Stimulated activated CD4-positive, alpha-beta T cell treated with anti-CD3 and anti-CD28 coated beads, Interleukin-12 subunit alpha, Interleukin-12 subunit beta, amount 100 ng/mL, for 48 hours (primary cell): ENCODE results near the gene UPK3B.
"Not testable (repeated sequence)": the region's sequence is repeated elsewhere in the genome, so short reads cannot be mapped to it uniquely, and the experiment has no call there.

Experiments used
- DNase-seq, 3 donors: peaks; one replicate each; pipeline ENCODE4 v3.0.0-alpha.2; 2020; ENCODE audit warnings: low read depth in 2 of 3, low spot score in 1 of 3

The UPK3B gene

DNA sequence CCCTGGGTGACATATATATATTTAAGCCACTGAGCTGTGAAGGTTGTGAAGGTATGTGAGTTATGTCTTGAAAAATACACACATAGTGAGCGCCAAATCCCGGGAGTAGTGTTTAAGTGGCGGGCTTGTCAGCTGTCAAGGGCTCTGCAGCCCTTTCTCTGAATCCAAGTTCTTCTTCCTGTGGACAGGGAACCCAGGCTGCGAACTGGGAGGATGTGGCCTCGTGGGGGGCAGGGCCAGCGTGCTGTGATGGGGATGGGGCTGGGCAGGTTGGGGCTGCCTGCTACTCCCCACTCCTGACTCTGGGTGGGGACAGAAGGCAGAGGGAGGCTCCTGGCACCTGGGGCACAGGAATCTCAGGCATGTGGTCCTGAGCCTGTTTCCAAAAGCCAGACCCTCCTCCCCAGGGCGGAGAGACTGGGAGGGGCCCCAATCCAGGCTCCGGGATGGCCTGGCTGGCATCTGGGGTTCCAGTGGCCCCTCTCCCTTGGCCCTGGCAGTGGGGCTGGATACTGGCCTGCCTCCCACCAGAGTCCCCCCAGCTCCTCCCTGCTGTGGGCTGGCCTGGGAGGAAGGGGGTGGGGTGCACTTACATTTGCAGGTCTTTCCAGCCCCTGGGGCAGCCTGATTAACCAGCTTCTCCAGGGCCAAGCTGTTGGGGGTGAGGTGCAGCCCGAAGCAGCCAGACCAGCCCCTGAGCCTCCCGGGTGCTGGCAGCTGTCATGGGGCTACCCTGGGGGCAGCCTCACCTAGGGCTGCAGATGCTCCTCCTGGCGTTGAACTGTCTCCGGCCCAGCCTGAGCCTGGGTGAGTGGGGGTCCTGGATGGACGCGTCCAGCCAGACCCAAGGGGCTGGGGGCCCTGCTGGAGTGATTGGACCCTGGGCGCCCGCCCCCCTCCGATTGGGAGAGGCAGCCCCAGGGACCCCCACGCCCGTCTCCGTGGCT, at the start of gene UPK3B:
TSS of gene UPK3B (plus strand) at position 622 of the 947 bp plus-strand sequence. CDS start at position 723, 101 bp downstream.
- no peak for DNase-seq

DNA sequence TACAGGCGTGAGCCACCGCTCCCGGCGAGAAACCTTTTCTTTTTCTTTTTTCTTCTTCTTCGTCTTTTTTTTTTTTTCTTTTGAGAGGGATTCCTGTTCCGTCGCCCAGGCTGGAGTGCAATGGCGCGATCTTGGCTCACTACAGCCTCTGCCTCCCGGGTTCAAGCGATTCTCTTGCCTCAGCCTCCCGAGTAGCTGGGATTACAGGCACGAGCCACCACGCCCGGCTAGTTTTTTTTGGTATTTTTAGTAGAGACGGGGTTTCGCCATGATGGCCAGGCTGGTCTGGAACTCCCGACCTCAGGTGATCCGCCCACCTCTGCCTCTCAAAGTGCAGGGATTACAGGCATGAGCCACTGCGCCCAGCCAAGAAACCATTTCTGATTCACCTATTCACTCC, 49.6 kb upstream of the UPK3B start:
- DNase-seq, result not testable (repeated sequence)

- peak in 1 of 3 donors; percentile 27 for DNase-seq
These were observed 48.8 kb upstream of the UPK3B start, which contains the start of gene DTX2 for GRCh38 chr7:76461464-76462101. Gene DTX2 (plus strand): TSS chr7:76461709. CDS start chr7:76480510, 18,801 bp downstream.

DNA sequence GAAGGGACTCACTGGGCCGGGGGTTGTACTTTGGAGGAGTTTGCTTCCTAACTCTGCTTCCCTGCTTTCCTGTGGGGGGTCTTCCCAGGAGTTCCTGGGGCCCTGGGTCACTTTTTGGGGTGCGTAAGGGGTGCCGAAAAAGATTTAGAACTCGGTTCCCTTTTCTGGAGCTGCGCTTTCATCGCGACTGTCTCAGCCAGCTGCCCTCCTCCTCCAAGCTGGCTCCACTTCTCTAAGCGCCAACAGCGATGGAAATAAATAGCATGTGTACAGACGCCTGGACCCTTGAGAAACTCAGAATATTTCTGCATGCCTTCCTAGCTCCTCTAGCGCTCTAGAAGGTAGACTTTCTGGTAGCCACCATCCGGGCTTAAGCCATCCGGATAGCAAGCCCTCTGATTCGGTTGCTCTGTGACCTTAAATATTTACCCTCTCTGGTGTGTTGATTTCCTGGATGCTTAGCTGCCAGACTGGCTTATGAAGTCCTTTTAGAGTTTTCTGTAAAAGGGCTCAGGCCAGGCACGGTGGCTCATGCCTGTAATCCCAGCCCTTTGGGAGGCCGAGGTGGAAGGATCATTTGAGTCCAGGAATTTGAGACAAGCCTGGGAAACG, 48.0 kb upstream of the UPK3B start:
- DNase-seq, result not testable (repeated sequence)

GRCh38 chr7:76464959-76465358, 45.4 kb upstream of the UPK3B start:
- DNase-seq, result not testable (repeated sequence)

GRCh38 chr7:76465950-76466349, 44.4 kb upstream of the UPK3B start:
- not testable (repeated sequence) for DNase-seq

GRCh38 chr7:76467743-76468404, 42.5 kb upstream of the UPK3B start:
- DNase-seq, result not testable (repeated sequence)

DNA sequence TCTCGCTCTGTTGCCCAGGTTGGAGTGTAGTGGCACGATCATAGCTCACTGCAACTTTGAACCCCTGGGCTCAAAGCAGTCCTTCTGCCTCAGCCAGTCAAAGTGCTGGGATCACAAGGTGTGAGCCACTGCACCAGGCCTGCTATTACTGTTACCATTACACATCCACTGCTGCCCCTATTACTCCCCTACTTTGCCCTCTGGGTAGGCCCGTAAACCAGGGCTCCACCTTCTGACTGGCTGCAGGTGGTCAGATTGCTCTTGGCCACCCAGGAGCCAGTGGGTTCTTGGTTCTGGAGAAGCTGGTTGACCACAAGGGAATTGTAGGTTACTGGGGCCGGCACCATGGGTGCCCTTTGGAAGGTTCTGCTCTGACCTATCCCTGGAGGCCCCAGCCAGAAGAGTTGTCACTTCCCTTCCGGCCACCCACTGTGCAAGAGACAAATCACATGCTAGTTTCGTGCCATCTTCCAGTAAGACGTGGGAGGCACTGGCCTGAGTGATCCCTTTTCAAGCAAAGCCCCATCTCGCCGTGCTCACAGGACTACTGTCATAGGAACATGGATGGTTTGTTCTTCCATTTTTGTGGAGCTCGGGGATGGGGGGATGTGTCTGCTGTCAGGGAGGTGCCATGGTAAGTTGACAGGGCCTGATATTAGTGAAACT, 38.7 kb upstream of the UPK3B start:
- not testable (repeated sequence) for DNase-seq

DNA sequence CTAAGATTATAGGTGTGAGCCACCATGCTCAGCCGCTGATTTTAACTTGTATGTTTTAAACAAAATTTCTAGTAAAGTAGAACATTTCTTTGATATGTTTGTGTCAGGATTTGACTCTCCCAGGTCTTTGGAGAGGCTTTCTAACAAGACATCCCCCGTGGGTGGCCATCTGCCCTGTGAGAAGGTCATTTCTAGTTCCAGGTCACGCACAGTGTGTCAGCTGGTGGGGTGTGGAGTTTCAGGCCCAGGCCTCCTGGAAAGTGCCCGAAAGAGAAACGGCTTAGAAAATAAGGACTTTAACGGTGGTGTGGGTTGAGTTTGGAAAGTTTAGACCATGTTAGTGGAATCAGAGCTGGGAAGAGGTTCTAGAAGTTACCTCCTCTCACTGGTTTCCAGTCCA, 37.3 kb upstream of the UPK3B start:
- DNase-seq, result not testable (repeated sequence)

DNA sequence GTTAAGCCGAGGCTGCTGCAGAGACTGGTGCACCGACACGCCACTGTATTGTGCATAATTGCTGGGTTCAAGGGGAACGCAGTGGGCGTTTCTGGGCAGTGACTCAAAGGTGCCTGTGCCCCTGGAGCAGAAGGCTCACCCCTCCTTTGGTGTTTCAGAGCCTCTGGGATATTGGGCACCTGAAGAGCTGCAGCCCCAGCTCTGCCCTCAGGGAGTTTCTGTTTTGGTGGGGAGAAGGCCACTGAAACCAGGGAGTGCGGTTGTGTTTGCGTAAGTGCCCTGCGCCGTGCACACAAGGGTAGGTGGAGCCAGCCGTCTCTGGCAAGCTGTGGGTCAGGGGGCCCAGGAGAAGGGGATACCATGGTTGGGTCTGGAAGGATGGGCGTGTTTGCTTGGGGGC, 34.1 kb upstream of the UPK3B start:
- not testable (repeated sequence) for DNase-seq

DNA sequence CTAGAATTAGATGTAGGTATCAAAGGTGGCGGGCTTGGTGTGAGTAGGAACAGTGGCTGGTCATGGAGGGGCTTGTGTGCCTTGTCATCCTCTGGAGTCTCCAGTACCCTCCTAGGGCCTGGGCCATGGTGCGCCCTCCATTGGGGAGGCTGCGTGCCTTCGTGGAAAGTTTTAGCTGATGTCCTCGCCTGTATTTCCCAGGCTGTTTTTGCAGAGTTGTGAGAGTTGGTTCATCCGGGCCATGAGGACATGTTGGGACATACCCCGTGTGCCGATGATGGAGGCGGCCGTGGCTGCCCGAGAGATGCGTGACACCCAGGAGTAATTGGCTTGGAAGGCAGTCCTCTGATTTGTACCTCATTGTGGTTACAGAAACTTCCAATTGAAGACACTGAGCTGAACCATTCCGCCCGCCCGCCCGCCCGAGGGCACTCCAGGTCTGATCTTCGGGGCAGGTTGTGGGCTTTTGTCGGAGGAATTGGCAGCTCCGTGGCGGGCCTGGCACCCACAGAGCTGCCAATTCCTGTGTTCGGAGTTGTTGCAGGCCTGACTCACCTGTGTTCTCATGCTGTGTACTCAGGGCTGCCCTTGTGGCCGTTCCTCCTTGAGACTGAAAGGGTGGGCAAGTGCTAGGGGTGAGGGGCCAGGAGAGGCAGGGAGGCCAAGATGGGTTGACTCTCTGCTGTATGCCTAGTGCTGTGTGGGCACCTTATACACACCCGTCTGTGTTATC, 33.4 kb upstream of the UPK3B start:
- DNase-seq, result not testable (repeated sequence)

- DNase-seq, result not testable (repeated sequence)
These were observed 30.7 kb upstream of the UPK3B start for GRCh38 chr7:76479628-76480027.

- not testable (repeated sequence) for DNase-seq
These were observed 29.7 kb upstream of the UPK3B start for GRCh38 chr7:76480403-76481253.

- DNase-seq, result not testable (repeated sequence)
These were observed 27.7 kb upstream of the UPK3B start for GRCh38 chr7:76482660-76483059.

- not testable (repeated sequence) for DNase-seq
These were observed 27.3 kb upstream of the UPK3B start for GRCh38 chr7:76483081-76483480.

DNA sequence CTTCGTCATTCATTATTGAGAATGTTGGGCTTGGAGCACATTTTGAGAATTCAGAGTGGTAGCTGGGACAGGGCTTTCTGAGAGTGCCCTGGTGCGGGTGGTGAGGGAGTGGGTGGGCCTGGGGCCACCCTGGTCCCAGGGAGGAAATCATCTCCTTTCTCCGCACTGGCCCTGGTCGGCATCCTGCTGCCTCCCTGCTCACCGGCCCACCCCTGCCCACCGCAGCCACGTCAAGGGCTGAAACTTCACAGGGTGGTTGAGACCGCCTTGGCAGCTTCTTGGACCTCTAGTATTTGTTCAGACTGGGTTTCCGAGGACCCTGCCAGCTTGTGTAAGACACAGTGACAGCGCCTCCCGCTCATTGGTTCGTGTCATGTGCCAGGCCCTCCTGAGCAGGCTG, 25.9 kb upstream of the UPK3B start:
- not testable (repeated sequence) for DNase-seq

GRCh38 chr7:76485822-76486610, 24.3 kb upstream of the UPK3B start:
- DNase-seq, result not testable (repeated sequence)

GRCh38 chr7:76486618-76487017, 23.7 kb upstream of the UPK3B start:
- peak in 2 of 3 donors; percentile 10 to 18 for DNase-seq
